NK-92 (cell line): ENCODE data around the gene PANX2.

Experiments used
- DNase-seq: peaks from one replicate; lab custom pipeline; 2025; ENCODE audit not compliant: unreplicated experiment; lab: John Stamatoyannopoulos, UW

Gene PANX2

DNA sequence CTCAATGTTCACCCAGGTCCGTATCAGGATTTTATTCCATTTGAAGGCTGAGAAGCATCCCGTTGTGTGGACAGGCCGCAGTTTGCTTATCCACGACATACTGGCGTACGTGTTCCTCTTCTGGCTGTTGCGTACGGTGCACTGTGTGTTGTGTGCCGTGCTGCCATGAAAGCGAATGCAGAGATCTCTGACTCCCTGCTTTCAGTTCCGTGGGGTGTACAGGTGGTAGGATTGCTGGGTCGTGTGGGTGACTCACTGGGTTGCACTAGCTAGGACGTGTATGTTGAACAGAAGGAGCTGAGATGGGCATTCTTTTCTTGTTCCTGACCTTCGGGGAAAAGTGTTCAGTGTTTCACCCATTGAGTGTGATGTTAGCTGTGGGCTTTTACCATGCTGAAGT, 40.6 kb downstream of the PANX2 start:
- no peak for DNase-seq

DNA sequence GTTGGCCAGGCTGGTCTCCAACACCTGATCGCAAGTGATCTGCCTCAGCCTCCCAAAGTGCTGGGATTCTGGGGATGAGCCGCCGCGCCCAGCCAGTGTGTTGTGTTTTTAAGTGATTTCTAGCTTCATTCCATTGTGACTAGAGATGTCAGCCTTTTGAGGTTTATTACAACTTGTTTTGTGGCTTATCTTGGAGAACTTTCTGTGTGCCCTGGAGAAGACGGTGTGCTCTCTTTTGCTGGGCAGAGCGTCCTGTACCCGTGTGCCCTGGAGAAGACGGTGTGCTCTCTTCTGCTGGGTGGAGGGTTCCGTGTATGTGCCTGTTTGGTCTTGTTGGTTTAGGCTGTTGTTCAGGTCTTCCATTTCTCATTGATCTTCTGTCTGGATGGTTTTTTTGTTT, 42.7 kb downstream of the PANX2 start:
- DNase-seq = no peak

DNA sequence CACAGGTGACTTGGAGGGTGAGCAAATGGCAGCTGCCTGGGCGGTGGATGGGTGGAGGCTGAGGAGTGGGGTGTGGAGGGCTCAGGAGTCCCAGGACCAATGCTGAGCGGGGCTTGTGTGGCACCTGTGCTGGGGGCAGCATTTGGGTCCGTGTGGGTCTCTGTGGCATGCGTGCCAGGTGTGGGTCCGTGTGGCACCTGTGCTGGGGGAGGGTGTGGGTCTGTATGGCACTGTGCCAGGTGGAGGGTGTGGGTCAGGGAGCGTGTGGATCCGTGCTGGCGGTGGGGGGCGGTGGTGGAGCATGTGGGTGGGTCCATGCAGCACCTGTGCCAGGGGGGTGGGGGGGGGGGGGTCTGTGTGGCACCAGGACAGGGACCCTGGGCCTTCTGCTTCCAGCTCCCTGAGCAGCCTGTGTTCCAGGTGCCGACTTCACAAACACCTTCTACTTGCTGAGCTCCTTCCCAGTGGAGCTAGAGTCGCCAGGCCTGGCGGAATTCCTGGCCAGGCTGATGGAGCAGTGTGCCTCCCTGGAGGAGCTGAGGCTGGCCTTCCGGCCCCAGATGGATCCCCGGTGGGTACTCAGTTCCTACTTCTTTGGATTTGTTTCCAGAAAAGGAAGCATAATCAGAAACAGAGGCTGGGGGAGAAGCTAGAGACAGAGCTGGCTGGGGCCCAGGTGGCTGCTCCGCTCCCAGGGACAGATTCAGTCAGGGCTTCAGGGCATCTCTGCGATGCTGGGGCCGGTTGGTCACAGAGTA, 44.9 kb downstream of the PANX2 start:
- no peak for DNase-seq

DNA sequence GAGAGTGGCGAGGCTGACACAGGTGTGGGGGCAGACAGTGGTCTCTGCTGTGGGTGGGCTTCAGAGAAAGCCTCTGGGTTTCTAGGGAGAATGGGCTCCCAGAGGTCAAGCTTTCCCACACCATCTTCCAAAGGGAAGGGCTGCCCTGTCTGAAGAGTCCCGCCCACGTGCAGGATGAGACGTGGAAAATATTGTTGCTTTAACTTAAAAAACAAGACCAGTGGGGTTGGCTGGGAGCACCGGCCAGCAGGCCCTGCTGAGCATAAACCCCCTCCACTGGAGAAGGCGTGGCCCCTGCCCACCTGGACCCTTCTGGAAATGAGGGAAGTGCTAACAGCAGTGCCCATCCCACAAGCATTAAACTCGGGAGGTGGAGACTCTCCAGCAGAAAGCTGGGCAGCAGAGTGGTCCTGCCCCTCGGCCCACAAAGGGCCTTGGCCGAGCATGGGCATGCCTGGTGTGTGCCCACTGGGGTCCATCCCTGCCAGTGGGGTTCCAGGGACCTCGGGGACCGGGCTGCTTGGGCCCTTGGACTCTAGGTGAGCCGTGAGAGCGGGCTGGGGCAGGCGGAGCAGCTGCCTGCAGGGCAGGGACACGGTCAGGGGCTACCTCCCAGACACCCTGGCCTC, 45.6 kb downstream of the PANX2 start:
- DNase-seq = no peak

DNA sequence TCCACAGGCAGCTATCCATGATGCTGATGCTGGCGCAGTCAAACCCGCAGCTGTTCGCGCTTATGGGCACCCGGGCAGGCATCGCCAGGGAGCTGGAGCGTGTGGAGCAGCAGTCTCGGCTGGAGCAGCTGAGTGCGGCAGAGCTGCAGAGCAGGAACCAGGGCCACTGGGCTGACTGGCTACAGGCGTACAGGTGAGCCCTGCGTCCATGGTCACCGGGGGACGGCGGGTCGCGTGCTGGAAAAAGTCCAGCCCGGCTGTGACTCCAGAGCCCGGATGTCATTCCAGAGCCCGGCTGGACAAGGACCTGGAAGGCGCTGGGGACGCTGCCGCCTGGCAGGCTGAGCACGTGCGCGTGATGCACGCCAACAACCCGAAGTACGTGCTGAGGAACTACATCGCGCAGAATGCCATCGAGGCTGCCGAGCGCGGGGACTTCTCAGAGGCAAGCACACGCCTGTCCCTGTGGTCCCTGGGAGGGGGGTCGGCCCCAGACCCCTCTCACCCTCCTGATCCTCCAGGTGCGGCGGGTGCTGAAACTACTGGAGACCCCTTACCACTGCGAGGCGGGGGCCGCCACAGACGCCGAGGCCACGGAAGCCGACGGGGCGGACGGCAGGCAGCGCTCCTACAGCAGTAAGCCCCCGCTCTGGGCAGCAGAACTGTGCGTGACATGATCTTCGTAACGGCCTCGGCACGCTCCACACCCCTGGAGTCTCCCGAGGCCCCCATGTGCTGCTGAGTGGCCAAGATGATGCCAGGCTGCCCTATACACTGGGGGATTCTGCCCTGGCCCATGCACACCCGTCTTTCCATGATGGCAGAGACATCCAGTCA, 46.4 kb downstream of the PANX2 start:
- no peak for DNase-seq

DNA sequence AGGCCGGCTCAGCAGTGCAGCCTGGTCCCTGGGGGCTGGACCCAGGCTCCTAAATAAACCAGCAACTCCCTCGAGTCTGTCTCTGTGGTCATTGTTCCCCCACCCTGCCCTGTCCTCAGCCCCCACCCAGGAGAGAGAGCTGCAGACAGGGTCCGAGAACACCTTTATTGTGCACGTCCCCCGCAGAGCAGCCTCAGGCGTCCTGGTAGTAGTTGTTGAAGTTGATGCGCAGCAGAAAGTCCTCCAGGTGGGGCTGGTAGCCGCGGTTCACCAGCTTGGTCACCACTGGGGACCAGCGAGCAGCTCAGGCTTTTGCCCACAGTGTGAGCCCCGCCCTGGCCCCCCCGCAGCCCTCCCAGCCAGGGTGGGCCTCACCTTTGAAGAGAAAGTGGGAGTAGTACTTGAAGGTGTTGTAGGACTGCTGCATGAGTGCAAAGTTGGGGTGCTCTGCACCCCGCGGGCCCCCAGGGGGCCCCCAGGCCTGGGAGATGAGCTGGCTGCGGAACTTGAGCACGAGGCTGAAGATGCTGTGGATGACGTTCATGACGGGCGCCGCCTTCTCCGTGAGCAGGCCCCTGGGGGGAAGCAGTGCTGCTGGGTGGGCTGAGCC, 47.1 kb downstream of the PANX2 start:
- DNase-seq = no peak

DNA sequence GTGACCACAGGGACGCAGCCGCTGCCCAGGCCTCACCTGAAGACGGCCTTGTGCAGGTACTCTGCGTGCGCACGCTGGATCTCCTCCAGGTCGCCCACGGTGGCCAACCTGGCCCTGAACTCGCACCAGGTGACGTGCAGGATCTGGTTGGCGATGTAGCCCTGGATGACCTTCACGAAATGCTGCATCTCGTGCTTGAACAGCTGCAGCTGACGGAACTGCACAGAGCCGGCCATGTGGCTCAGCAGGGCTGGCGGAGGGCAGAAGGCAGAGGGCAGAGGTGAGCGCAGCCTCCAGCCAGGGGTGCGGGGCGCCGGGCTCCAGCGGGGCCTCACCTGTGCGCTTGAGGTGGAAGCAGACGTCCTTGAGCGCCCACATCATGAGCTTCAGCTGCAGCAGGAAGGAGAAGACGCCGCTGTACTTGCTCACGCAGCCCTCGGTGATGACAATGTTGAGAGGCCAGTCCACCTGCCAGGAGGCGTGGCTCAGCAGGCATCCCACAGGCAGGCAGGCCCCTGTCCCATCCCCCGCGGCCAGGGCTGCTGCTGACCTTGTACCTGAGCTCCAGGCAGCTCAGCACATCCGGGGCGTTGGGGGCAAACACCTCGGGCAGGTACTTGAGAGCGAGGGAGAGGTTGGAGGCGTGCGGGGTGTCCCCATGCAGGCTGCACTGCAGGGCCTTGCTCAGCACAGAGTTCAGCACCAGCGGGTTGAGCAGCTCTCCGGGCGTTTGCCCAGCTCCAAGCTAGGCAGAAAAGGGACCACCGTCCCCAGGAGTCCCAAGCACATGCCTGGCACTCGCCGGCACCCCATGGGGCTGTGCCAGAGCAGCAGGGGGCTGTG, 47.8 kb downstream of the PANX2 start:
- DNase-seq = no peak

DNA sequence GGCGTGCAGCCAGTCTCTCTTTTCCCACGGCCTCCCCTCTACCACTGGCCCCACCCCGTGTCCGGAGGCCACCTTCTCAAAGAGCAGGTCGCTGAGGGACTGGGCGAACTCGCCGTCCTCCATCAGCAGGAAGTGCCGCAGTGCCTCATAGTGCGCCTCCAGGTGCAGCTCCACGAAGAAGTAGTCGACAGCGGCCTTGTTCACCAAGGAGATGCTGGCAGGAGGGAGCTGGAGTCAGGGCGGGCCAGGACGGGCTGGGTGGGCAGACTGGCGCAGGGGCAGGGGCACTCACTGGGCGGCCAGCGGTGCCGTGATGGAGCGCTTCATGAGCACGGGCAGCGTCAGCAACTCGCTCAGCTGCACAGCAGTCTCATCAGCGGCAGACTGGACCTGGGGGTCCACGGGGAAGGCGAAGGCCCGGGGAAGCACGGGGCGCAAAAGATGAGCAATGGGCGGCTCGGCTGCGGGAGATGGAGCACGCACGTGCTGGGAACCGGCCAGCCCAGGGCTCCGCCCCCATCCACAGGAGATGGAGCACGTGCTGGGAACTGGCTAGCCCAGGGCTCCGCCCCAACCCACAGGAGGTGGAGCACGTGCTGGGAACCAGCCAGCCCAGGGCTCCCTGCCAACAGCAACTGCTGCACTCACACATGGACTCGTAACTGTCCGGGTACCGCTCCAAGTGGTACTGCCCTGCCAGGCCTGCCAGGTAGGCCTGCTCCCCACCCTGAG, 48.6 kb downstream of the PANX2 start:
- no peak for DNase-seq

DNA sequence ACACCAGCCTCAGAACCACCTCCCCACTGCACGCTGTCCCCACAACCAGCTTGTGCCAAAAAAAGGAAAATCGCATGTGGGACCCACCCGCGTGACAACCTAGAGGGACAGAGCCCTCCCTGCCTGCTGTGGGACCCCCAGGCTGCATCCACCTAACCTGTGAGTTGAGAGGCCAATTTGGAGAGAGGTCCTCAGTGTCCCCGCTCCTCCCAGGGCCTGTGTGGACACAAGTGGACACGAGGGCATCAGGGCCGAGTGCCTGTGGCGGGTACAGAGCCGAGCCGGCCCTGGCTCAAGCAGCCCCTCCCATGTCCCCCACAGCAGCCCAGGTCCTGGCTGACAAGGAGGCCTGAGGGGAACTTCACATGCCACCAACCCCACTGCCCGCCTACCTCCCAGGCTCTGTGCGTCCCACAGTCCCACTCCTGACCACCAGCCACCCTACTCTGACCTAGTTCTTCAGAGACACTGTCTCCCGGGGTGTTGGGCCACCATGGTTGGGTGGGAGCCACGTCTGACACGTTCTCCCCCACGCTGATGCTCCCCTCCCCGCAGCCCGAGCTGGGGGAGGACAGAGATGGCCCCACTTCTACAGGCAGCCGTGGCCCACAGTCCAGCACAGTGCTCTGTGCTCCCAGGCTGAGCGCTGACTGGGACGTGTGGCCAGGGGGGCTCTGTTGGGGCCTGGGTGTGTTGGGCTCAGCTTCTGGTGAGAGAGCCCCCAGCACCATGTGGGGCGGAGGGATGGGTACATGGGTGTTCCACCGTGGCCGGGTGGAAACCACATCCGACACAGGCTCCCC, 49.5 kb downstream of the PANX2 start:
- no peak for DNase-seq

DNA sequence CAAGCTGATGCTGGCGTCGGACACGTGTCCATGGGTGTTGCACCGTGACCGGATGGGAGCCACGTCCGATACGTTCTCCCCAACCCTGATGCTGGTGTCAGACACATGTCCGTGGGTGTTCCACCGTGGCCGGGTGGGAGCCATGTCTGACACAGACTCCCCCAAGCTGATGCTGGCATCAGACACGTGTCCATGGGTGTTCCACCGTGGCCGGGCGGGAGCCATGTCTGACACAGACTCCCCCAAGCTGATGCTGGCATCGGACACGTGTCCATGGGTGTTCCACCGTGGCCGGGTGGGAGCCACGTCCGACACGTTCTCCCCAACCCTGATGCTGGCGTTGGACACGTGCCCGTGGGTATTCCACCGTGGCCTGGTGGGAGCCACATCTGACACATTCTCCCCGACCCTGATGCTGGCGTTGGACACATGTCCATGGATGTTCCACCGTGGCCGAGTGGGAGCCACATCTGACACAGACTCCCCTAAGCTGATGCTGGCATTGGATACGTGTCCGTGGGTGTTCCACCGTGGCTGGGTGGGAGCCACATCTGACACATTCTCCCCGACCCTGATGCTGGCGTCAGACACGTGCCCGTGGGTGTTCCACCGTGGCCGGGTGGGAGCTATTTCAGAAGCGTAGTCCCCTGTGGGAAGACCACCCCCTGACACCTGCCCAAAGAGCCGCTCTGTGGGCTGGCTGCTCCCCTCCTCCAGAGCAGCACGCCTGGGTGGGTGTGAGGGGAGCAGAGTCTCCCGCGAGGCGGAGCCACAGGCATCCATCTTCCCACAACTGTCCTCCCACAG, 50.3 kb downstream of the PANX2 start:
- no peak for DNase-seq

DNA sequence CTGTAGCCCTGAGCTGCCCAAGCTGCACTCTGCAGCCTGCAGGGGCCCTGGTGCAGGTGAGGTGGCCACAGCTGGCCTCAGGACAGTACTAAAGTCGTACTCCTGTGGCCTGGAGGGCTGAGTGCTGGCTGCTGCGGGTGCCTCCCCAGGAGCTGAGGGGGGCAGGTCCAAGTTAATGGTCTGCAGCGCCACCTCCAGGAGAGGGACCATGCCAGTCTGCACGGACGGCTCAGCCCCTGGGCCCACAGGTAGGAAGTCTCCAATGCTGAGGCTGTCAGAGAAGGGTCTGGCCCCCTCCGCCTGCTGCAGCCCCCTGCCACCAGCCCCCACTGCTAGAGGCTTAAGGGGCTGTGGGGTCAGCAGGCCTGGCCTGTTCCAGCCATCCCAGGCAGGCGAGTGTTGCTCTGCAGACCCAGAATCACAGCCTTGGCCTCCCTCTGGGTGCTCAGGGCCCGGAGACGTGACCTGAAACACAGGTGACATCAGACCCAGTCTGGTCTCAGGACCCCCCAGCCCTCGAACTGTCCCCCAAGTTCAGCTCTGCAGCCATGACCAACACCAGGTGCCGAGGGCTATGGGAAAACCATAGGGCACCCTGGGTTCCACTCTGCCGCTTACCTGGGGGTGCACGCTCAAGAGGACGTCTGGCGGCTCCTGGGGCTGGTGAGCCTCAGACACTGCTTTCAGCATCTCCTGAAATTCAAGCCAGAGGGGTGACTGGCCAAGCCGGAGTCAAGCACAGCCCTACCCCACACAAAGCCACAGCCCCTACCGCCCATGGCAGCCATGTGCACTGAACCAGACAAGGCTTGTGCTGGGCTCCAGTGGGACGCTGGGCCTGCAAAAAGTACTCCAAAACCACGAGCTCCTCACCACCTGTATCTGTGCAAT, 51.1 kb downstream of the PANX2 start:
- DNase-seq = no peak

DNA sequence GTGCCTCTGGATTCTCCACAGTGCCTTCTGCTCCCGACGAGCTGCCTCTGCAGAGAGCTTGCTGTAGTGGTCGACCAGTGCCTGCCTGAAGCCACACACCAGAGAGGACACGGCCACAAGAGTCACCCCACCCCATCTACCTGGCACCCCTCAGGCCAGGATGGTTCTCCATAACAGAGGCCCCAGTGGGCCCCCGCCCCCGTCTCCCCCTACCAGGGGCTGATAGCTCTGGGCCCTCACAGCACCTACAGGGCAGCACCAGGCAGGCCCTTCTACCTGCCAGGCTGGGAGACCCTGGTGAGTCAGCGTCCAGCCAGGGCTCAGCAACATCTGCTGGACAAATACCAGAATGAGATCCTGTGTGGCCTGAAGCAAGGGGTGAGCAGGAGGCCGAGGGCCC, 52.0 kb downstream of the PANX2 start:
- DNase-seq = no peak

DNA sequence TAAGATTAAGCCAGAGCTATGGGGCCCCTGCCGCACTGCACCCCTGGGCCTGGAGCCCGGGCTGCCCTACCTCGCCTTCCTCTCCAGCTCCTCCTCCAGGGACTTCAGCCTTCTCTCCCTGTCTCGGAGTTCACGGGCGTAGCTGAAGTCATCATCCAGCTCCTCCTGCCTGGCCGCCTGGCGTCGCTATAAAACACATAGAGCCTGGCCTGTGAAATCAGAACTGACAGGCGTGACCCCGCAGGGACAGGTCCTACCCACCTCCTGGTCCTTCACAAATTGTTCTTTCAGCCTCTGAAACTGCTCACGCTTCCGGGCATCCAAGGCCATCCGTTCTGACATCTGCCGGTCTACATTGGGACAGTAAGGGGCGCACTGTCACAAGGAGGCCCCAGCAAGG, 53.5 kb downstream of the PANX2 start:
- DNase-seq = no peak

DNA sequence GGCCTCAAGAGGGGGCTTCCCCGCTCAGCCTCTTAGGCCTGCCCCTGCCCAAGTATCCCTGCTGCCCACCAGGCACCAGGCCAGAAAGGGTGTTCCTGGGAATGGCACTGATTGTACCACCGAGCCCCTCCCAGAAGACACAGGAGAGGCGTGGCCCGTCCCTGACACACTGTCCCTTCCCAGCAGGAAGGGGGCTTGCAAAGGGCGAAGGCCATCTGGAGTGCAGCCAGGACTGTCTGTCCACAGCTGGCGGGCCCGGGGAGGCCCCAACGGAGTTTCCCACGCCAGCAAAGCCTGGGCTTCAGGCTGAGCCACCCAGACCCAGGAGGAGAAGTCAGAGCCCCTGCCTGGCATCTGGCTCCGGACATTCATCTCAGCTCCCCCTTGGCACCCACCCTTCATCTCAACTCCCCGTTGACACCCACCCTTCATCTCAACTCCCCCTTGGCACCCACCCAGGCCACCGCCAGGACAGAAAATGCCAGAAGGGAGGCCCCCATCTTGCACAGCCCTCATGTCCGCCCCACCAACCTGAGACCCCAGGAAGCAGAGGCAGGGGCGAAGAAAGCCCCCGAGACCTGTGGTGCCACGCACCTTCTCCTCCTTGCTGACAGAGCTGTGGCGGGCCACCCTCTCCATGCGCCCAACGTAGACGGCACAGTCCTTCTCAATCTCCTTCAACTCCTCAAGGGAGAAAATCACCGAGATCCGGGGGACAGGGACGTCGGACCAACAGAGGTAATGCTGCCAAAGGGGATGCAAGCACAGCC, 54.9 kb downstream of the PANX2 start:
- no peak for DNase-seq

DNA sequence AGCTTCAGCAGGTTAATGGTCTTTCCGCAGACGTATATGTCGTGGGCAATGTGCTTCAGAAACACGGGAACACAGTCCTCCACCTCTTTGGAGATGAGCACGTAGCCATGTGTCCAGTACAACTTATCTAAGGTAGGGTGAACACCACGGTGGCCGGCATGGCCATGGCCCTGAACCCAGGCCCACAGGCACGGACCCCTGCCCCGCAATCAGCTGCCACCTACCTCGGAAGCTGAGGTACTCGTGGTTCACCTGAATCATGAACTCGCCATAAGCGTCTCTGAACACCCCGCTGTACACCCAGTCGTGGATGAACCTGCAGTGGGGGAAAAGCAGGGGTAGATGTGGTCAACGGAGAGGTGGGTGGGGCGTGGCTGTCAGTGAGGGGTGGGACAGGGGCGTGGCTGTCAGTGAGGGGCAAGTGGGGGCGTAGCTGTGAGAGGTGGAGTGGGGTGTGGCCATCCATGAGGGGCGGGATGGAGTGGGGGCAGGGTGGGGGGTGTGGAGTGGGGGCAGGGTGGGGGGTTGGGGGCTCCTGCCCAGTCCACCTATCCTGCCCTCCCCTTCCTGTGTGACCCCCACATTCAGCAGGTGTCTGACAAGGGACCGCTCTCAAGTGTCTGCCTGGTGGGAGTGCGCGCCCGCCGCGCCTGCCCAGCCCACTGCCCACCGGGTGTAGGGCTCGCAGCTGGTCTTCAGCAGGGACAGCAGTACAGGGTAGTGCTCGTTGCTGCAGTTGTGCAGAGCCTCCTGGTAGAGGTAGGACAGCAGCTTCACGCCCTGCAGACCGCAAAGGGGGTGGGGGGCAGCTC, 55.7 kb downstream of the PANX2 start:
- no peak for DNase-seq

DNA sequence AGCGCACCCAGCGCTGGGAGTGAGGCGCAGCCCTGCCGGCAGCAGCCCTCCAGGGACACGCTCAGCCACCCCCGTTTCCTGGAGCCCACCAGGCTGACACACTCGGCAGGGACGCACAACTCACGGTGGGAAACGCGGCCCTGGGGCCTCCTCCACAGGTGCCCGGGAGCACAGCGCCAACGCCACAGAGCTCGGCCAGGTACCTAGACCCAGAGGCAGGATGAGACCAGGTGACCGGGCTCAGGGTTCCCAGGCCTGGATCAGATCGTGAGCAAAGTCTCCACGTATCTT, 56.3 kb downstream of the PANX2 start:
- no peak for DNase-seq
